Measurements from ENCODE around the gene POU6F1. TPM values are rescaled to one million over a fixed set of nuclear protein-coding genes. Genes with fewer than 3 reads are reported as not detected.

Gene POU6F1
- total RNA-seq, 1 donor from 2014 or later: 2.6 TPM

GRCh38 chr12:51217133-51217967 is 512 bp downstream of the POU6F1 start:
- Histone ChIP-seq H3K27ac (ENCODE audit: low read depth, low read length) (peak overlapping the region; percentile 90), H3K9me3 (ENCODE audit: control insufficient read depth in 3 of 3, low read length in 3 of 3) (no peaks in the 10 kb centered on the region), H3K27me3 (ENCODE audit: control insufficient read depth in 3 of 3, insufficient read depth in 3 of 3, low read length in 3 of 3) (no peaks in the 10 kb centered on the region), H3K4me3 (ENCODE audit: low read length in 3 of 3) (peak overlapping the region; percentile 65 to 86 (median 79)), H3K4me1 (ENCODE audit: control insufficient read depth in 3 of 3, insufficient read depth in 3 of 3, low read length in 3 of 3) (peaks cover 11 to 17% (median 17%) of the 10 kb centered on the region in 3 donors), H3K36me3 (ENCODE audit: control insufficient read depth in 3 of 3, insufficient read depth in 3 of 3, low read length in 3 of 3) (peaks cover 0 to 5% (median 3%) of the 10 kb centered on the region in 3 donors), H3K9ac (ENCODE audit: low read depth in 1 of 3, low read length in 3 of 3) (peak overlapping the region; percentile 85 to 92 (median 89))

DNA sequence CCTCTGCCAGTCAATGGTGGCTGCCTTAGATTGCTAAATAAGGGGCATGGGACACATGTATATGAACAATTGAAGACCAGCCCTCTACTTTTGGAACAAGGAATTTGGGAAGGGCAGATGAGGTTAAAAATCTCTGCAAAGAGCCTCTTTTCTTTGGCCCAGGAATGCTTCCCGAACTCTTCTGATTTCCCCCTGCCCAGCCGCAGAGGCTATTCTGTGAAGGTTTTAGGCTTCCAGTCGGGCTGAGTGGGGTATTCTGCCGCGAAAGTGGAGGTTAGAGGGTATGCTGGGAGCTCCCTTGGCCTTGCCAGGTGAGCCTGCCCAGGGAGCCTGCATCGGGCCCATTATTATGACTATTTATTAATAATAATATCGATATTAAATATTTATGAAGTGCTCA is 1.2 kb downstream of the POU6F1 start:
- Histone ChIP-seq H3K9ac (ENCODE audit: low read depth in 1 of 3, low read length in 3 of 3) (peak overlapping the region; percentile 83 to 89 (median 85)), H3K36me3 (ENCODE audit: control insufficient read depth in 3 of 3, insufficient read depth in 3 of 3, low read length in 3 of 3) (peaks cover 0 to 5% (median 3%) of the 10 kb centered on the region in 3 donors), H3K27ac (ENCODE audit: low read depth, low read length) (peak overlapping the region; percentile 90), H3K9me3 (ENCODE audit: control insufficient read depth in 3 of 3, low read length in 3 of 3) (no peaks in the 10 kb centered on the region), H3K4me1 (ENCODE audit: control insufficient read depth in 3 of 3, insufficient read depth in 3 of 3, low read length in 3 of 3) (peaks cover 11 to 17% (median 17%) of the 10 kb centered on the region in 3 donors), H3K27me3 (ENCODE audit: control insufficient read depth in 3 of 3, insufficient read depth in 3 of 3, low read length in 3 of 3) (no peaks in the 10 kb centered on the region), H3K4me3 (ENCODE audit: low read length in 3 of 3) (peak overlapping the region; percentile 65 to 86 (median 79))

- H3K27ac ChIP-seq (ENCODE audit: low read depth, low read length): no peak overlapping the region
- H3K4me1 ChIP-seq (ENCODE audit: control insufficient read depth in 3 of 3, insufficient read depth in 3 of 3, low read length in 3 of 3): peaks cover 11 to 17% (median 17%) of the 10 kb centered on the region in 3 donors
- peaks cover 5 to 12% (median 5%) of the 10 kb centered on the region in 3 donors for H3K36me3 ChIP-seq (ENCODE audit: control insufficient read depth in 3 of 3, insufficient read depth in 3 of 3, low read length in 3 of 3)
- H3K9ac ChIP-seq (ENCODE audit: low read depth in 1 of 3, low read length in 3 of 3): no peak overlapping the region
- no peaks in the 10 kb centered on the region for H3K9me3 ChIP-seq (ENCODE audit: control insufficient read depth in 3 of 3, low read length in 3 of 3)
- H3K4me3 ChIP-seq (ENCODE audit: low read length in 3 of 3): no peak overlapping the region
- H3K27me3 ChIP-seq (ENCODE audit: control insufficient read depth in 3 of 3, insufficient read depth in 3 of 3, low read length in 3 of 3): no peaks in the 10 kb centered on the region
These were observed 3.0 kb downstream of the POU6F1 start for GRCh38 chr12:51214895-51215294.

DNA sequence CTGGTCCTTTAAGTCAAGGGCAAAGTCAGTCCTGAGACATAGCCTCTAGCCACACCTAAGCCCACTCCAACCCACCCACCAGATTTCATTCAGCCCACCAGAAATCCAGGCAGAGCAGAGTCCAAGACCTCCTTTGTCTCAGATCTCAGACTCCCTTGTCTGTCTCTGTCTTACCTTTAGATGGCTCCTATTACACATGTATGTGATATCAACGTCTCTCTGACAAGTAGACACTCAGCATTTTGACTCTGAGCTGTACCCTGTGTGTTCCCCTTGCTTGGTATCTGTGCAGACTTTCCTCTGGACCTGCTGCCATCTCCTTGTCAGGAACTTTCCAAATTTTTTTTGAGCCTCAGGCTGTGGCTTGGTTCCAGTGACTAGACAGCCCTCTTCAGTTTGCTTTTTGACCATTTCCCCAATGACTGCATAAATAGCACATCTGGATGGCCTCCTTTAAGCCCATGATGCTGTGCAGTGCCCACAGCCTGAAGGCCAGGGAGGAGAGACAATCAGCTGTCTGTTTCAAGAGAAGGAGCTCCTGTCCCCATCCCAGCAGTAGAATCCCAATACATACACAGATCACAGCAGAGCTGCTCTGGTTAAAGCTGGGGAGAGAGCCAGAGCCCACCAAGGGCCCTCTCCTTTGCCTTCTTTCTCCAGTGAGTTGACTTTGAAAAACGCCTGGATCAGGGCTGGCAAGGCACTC is 7.0 kb downstream of the POU6F1 start:
- Histone ChIP-seq H3K27me3 (ENCODE audit: control insufficient read depth in 3 of 3, insufficient read depth in 3 of 3, low read length in 3 of 3) (no peaks in the 10 kb centered on the region), H3K9ac (ENCODE audit: low read depth in 1 of 3, low read length in 3 of 3) (no peak overlapping the region), H3K36me3 (ENCODE audit: control insufficient read depth in 3 of 3, insufficient read depth in 3 of 3, low read length in 3 of 3) (peaks cover 5 to 15% (median 5%) of the 10 kb centered on the region in 3 donors), H3K4me3 (ENCODE audit: low read length in 3 of 3) (no peak overlapping the region), H3K9me3 (ENCODE audit: control insufficient read depth in 3 of 3, low read length in 3 of 3) (no peaks in the 10 kb centered on the region), H3K4me1 (ENCODE audit: control insufficient read depth in 3 of 3, insufficient read depth in 3 of 3, low read length in 3 of 3) (no peaks in the 10 kb centered on the region), H3K27ac (ENCODE audit: low read depth, low read length) (no peak overlapping the region)

GRCh38 chr12:51209259-51209658 is 8.6 kb downstream of the POU6F1 start:
- no peak overlapping the region for H3K4me3 ChIP-seq (ENCODE audit: low read length in 3 of 3)
- no peak overlapping the region for H3K27ac ChIP-seq (ENCODE audit: low read depth, low read length)
- H3K4me1 ChIP-seq (ENCODE audit: control insufficient read depth in 3 of 3, insufficient read depth in 3 of 3, low read length in 3 of 3): no peaks in the 10 kb centered on the region
- no peaks in the 10 kb centered on the region for H3K9me3 ChIP-seq (ENCODE audit: control insufficient read depth in 3 of 3, low read length in 3 of 3)
- H3K36me3 ChIP-seq (ENCODE audit: control insufficient read depth in 3 of 3, insufficient read depth in 3 of 3, low read length in 3 of 3): peaks cover 2 to 13% (median 5%) of the 10 kb centered on the region in 3 donors
- H3K27me3 ChIP-seq (ENCODE audit: control insufficient read depth in 3 of 3, insufficient read depth in 3 of 3, low read length in 3 of 3): no peaks in the 10 kb centered on the region
- no peak overlapping the region for H3K9ac ChIP-seq (ENCODE audit: low read depth in 1 of 3, low read length in 3 of 3)

DNA sequence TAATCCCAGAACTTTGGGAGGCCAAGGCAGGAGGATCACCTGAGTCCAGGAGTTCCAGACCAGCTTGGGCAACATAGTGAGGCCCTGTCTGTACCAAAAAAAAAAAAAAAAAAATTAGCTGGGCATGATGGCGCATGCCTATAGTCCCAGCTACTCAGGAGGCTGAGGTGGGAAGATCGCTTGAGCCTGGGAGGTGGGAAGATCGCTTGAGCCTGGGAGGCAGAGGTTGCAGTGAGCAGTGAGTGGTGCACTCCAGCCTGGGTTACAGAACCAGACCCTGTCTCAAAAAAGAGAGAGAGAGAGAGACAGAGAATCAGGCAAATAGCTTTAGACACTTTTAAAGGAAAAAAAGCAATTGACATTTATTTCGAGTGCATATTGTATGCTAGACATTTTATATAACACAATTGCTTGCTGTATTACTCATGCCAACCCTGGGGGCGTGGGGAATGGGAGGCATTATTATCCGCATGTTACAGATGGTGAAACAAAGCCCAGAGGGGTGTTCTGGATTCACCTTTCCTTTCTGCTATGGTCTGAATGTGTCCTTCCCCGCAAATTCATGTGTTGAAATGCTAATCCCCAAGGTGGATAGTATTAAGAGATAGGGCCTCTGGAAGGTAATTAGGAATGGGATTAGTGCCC is 9.7 kb downstream of the POU6F1 start:
- Histone ChIP-seq H3K36me3 (ENCODE audit: control insufficient read depth in 3 of 3, insufficient read depth in 3 of 3, low read length in 3 of 3) (peaks cover 0 to 17% (median 8%) of the 10 kb centered on the region in 3 donors), H3K4me1 (ENCODE audit: control insufficient read depth in 3 of 3, insufficient read depth in 3 of 3, low read length in 3 of 3) (no peaks in the 10 kb centered on the region), H3K9me3 (ENCODE audit: control insufficient read depth in 3 of 3, low read length in 3 of 3) (no peaks in the 10 kb centered on the region), H3K27ac (ENCODE audit: low read depth, low read length) (no peak overlapping the region), H3K4me3 (ENCODE audit: low read length in 3 of 3) (no peak overlapping the region), H3K9ac (ENCODE audit: low read depth in 1 of 3, low read length in 3 of 3) (no peak overlapping the region), H3K27me3 (ENCODE audit: control insufficient read depth in 3 of 3, insufficient read depth in 3 of 3, low read length in 3 of 3) (no peaks in the 10 kb centered on the region)

DNA sequence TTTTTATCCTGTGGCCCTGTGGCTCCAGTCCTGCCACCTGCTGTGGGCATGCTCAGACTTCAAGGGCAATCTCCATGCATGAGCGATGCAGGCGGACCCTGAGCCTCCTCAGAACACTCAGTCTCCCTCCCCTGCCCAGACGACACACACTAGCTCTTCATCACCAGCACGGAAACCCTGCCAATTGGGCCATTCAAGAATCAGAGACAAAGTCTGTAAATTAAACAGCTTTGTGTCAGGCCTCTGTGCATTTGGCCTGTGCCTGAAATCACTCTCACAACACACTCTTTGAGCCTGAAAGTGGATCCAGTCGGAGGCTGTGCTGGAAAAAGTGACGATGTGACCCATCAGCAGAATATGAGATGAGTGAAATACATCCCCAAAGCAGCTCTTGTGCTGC is 12.5 kb downstream of the POU6F1 start:
- H3K27me3 ChIP-seq (ENCODE audit: control insufficient read depth in 3 of 3, insufficient read depth in 3 of 3, low read length in 3 of 3): no peaks in the 10 kb centered on the region
- no peak overlapping the region for H3K9ac ChIP-seq (ENCODE audit: low read depth in 1 of 3, low read length in 3 of 3)
- no peaks in the 10 kb centered on the region for H3K4me1 ChIP-seq (ENCODE audit: control insufficient read depth in 3 of 3, insufficient read depth in 3 of 3, low read length in 3 of 3)
- no peak overlapping the region for H3K27ac ChIP-seq (ENCODE audit: low read depth, low read length)
- no peak overlapping the region for H3K4me3 ChIP-seq (ENCODE audit: low read length in 3 of 3)
- H3K9me3 ChIP-seq (ENCODE audit: control insufficient read depth in 3 of 3, low read length in 3 of 3): no peaks in the 10 kb centered on the region
- peaks cover 0 to 15% (median 5%) of the 10 kb centered on the region in 3 donors for H3K36me3 ChIP-seq (ENCODE audit: control insufficient read depth in 3 of 3, insufficient read depth in 3 of 3, low read length in 3 of 3)

DNA sequence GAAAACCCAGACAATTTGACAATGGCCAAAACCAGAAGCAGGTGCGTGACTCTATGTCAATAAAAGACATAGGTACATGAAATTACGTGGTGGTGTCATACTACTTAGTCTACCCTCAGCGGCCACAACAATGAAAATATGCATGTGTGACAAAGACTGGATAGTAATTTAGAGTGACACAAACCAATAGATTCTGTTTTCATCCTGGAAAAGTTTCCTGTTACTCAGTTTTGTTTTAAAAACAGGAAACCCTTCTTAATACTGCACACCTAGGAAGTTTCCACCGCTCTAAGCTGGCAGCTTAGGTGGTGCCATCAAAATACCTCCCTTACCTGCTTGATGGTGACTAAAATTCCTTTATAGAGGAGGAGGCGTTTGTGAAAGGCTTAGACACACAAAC is 15.1 kb downstream of the POU6F1 start:
- Histone ChIP-seq H3K4me1 (ENCODE audit: control insufficient read depth in 3 of 3, insufficient read depth in 3 of 3, low read length in 3 of 3) (no peaks in the 10 kb centered on the region), H3K27ac (ENCODE audit: low read depth, low read length) (no peak overlapping the region), H3K9me3 (ENCODE audit: control insufficient read depth in 3 of 3, low read length in 3 of 3) (no peaks in the 10 kb centered on the region), H3K4me3 (ENCODE audit: low read length in 3 of 3) (no peak overlapping the region), H3K27me3 (ENCODE audit: control insufficient read depth in 3 of 3, insufficient read depth in 3 of 3, low read length in 3 of 3) (no peaks in the 10 kb centered on the region), H3K36me3 (ENCODE audit: control insufficient read depth in 3 of 3, insufficient read depth in 3 of 3, low read length in 3 of 3) (peaks cover 8 to 19% (median 13%) of the 10 kb centered on the region in 3 donors), H3K9ac (ENCODE audit: low read depth in 1 of 3, low read length in 3 of 3) (no peak overlapping the region)

- no peaks in the 10 kb centered on the region for H3K9me3 ChIP-seq (ENCODE audit: control insufficient read depth in 3 of 3, low read length in 3 of 3)
- H3K27me3 ChIP-seq (ENCODE audit: control insufficient read depth in 3 of 3, insufficient read depth in 3 of 3, low read length in 3 of 3): no peaks in the 10 kb centered on the region
- H3K36me3 ChIP-seq (ENCODE audit: control insufficient read depth in 3 of 3, insufficient read depth in 3 of 3, low read length in 3 of 3): peaks cover 18 to 25% (median 25%) of the 10 kb centered on the region in 3 donors
- H3K27ac ChIP-seq (ENCODE audit: low read depth, low read length): no peak overlapping the region
- no peak overlapping the region for H3K4me3 ChIP-seq (ENCODE audit: low read length in 3 of 3)
- H3K4me1 ChIP-seq (ENCODE audit: control insufficient read depth in 3 of 3, insufficient read depth in 3 of 3, low read length in 3 of 3): no peaks in the 10 kb centered on the region
- no peak overlapping the region for H3K9ac ChIP-seq (ENCODE audit: low read depth in 1 of 3, low read length in 3 of 3)
These were observed 17.1 kb downstream of the POU6F1 start for GRCh38 chr12:51200806-51201205.

Measured in skeletal muscle tissue (tissue), 4 donors.